Gastroesophageal sphincter (tissue), 3 donors: Measurements from ENCODE around the gene PRDM16.

Source experiments
- CTCF ChIP-seq, 4 experiments: fragments of 200-600 bp in 2 of 4; fragments of 450-650 bp in 2 of 4; sonication (generic) in 1 of 4; IDR thresholded peaks; one replicate each; pipeline ENCODE4 v1.5.1; 2017 to 2019; ENCODE audit warnings: antibody characterized with exemption in 4 of 4, mild to moderate bottlenecking in 2 of 4, moderate library complexity in 2 of 4
- EP300 ChIP-seq: sonication (generic); formaldehyde crosslinking; IDR thresholded peaks from one replicate; pipeline ENCODE4 v1.6.1; 2017; ENCODE audit warnings: antibody characterized with exemption, mild to moderate bottlenecking
- POLR2A ChIP-seq, 2 donors: fragments of 450-650 bp; IDR thresholded peaks; one replicate each; pipeline ENCODE4 v1.6.1; 2017; ENCODE audit warnings: antibody characterized with exemption in 2 of 2, mild to moderate bottlenecking in 2 of 2, moderate library complexity in 1 of 2
- POLR2AphosphoS5 ChIP-seq: sonication (generic); formaldehyde crosslinking; IDR thresholded peaks from one replicate; pipeline ENCODE4 v1.6.1; 2017; ENCODE audit warnings: antibody characterized with exemption

GRCh38 chr1:3459940-3460671 is 391.1 kb downstream of the PRDM16 start:
- TF ChIP-seq POLR2A (IDR thresholded peaks at IDR 0.05) (no peak), CTCF (IDR thresholded peaks at IDR 0.05) (no peak), POLR2AphosphoS5 (no peak), EP300 (no peak)
